Caco-2 (cell line): ENCODE data around the gene GARIN5A. TPM values are rescaled to one million over a fixed set of nuclear protein-coding genes. Genes with fewer than 3 reads are reported as not detected.

Source experiments
- BruUV-seq: library from RNA; stranded (reverse); fragments of 400-500 nt; replicated peaks from 2 replicates; lab custom pipeline; 2021; lab: Mats Ljungman, UMichigan
- CTCF ChIA-PET: fragments of 300-600 bp; sonication (Branson Sonifier 250); formaldehyde crosslinking; loops from one replicate; lab custom pipeline; 2022; ENCODE audit warnings: antibody characterized with exemption; lab: Charles Lee
- POLR2A ChIA-PET: fragments of 300-600 bp; sonication (Branson Sonifier 250); formaldehyde crosslinking; loops from one replicate; lab custom pipeline; 2022; ENCODE audit warnings: antibody characterized with exemption; lab: Charles Lee
- DNase-seq, 2 experiments: peaks; one replicate each; pipeline versions ENCODE4 v3.0.0 to v3.0.0-alpha.2; 2020 to 2022
- H3K27me3 ChIP-seq: replicated peaks from 2 replicates; pipeline ENCODE4 v1.6.0; 2011; ENCODE audit warnings: low read length; ENCODE audit not compliant: control insufficient read depth, insufficient read depth
- H3K36me3 ChIP-seq: 2 replicates; pipeline ENCODE4 v1.5.1; 2011; ENCODE audit warnings: low read length; ENCODE audit not compliant: control insufficient read depth, insufficient read depth
- H3K4me1 ChIP-seq: fragments of 250-450 bp; sonication (Bioruptor Pico); 2 replicates; pipeline ENCODE4 v1.5.1; 2020; ENCODE audit warnings: mild to moderate bottlenecking
- H3K4me3 ChIP-seq: 2 replicates; pipeline ENCODE4 v1.5.1; 2011; ENCODE audit warnings: low read depth, mild to moderate bottlenecking, control low read depth, low read length
- H3K9me3 ChIP-seq: fragments of 250-450 bp; sonication (Bioruptor Pico); 2 replicates; pipeline ENCODE4 v1.5.1; 2020; ENCODE audit warnings: mild to moderate bottlenecking, moderate library complexity
- H3K27ac Mint-ChIP-seq: one replicate; pipeline ENCODE4 v1.8.0; 2022; ENCODE audit warnings: mixed read lengths; ENCODE audit not compliant: unreplicated experiment
- H3K27me3 Mint-ChIP-seq: one replicate; pipeline ENCODE4 v1.8.0; 2022; ENCODE audit warnings: mixed read lengths; ENCODE audit not compliant: insufficient read depth, unreplicated experiment
- H3K36me3 Mint-ChIP-seq: one replicate; pipeline ENCODE4 v1.8.0; 2022; ENCODE audit warnings: mild to moderate bottlenecking, mixed read lengths; ENCODE audit not compliant: insufficient read depth, unreplicated experiment
- H3K4me1 Mint-ChIP-seq: one replicate; pipeline ENCODE4 v1.8.0; 2022; ENCODE audit warnings: low read depth, mixed read lengths; ENCODE audit not compliant: unreplicated experiment
- H3K4me3 Mint-ChIP-seq: one replicate; pipeline ENCODE4 v1.8.0; 2022; ENCODE audit warnings: mild to moderate bottlenecking, moderate library complexity, mixed read lengths; ENCODE audit not compliant: unreplicated experiment
- H3K9me3 Mint-ChIP-seq: one replicate; pipeline ENCODE4 v1.8.0; 2022; ENCODE audit warnings: mixed read lengths; ENCODE audit not compliant: unreplicated experiment
- CTCF ChIP-seq, 2 experiments: fragments of 200-600 bp in 1 of 2; IDR thresholded peaks; 1 replicate in 1 of 2; 2 replicates in 1 of 2; pipeline versions ENCODE4 v1.5.1 to v1.8.0; 2011 to 2022; ENCODE audit warnings: antibody characterized with exemption in 1 of 2, control low read depth in 1 of 2, inconsistent platforms in 1 of 2, low read depth in 1 of 2, low read length in 1 of 2, mild to moderate bottlenecking in 1 of 2, moderate library complexity in 1 of 2; ENCODE audit not compliant: insufficient read depth in 1 of 2, severe bottlenecking in 1 of 2, unreplicated experiment in 1 of 2
- intact Hi-C: fragments of 100-400 bp; cut with micrococcal nuclease; formaldehyde crosslinking; loops from one replicate; pipeline ENCODE4 v1.10.0; 2022; ENCODE audit not compliant: unreplicated experiment
- total RNA-seq: library from RNA; stranded (reverse); gene quantifications from 2 replicates; pipeline ENCODE4 v1.2.3, GENCODE V29; 2022

GARIN5A gene
- total RNA-seq, 1 experiment from 2014 or later, result 1.4 TPM

- DNase-seq, result no peak
- Histone ChIP-seq H3K36me3 (no peaks in the 10 kb centered on the region), H3K27me3 (no peaks in the 10 kb centered on the region), H3K9me3 (peaks cover 13% of the 10 kb centered on the region), H3K4me1 (no peaks in the 10 kb centered on the region), H3K4me3 (no peak overlapping the region)
- Mint-ChIP-seq H3K27ac (no peak overlapping the region), H3K4me3 (no peak overlapping the region), H3K9me3 (no peaks in the 10 kb centered on the region), H3K36me3 (peaks cover 12% of the 10 kb centered on the region), H3K27me3 (peaks cover 26% of the 10 kb centered on the region), H3K4me1 (peaks cover 10% of the 10 kb centered on the region)
- ChIA-PET CTCF (no interaction called here), POLR2A (no interaction called here)
- intact Hi-C loops, result no loop called here
- no TSS peak for BruUV-seq
- TF ChIP-seq CTCF (IDR thresholded peaks at IDR 0.05; ENCODE audit: insufficient read depth in 1 of 2, low read depth in 1 of 2, low read length in 1 of 2, severe bottlenecking in 1 of 2, unreplicated experiment in 1 of 2), result no peak
These were observed 11.9 kb upstream of the GARIN5A start for GRCh38 chr19:50488389-50489194.

- DNase-seq, result peak in 1 of 2 experiments; percentile 71
- CTCF ChIA-PET, result interaction anchor here (0.5 to 0.9 kb wide), 3 partner anchors 24 to 1359 kb away, joined by 3 to 5 read pairs (median 3); partner anchors contain the start of gene JOSD2
These were observed 10.3 kb upstream of the GARIN5A start for GRCh38 chr19:50486823-50487515.

More at GRCh38 chr19:50486823-50487515, 10.3 kb upstream of the GARIN5A start:
- POLR2A ChIA-PET, result no interaction called here
- H3K4me1 ChIP-seq, result no peaks in the 10 kb centered on the region
- no TSS peak for BruUV-seq
- no peak overlapping the region for H3K4me3 ChIP-seq
- H3K27me3 ChIP-seq, result no peaks in the 10 kb centered on the region
- peaks cover 21% of the 10 kb centered on the region for H3K27me3 Mint-ChIP-seq
- H3K27ac Mint-ChIP-seq, result no peak overlapping the region
- H3K4me3 Mint-ChIP-seq, result no peak overlapping the region
- no peaks in the 10 kb centered on the region for H3K36me3 ChIP-seq
- peaks cover 13% of the 10 kb centered on the region for H3K9me3 ChIP-seq
- H3K36me3 Mint-ChIP-seq, result peaks cover 12% of the 10 kb centered on the region
- TF ChIP-seq CTCF (IDR thresholded peaks at IDR 0.05; ENCODE audit: insufficient read depth in 1 of 2, low read depth in 1 of 2, low read length in 1 of 2, severe bottlenecking in 1 of 2, unreplicated experiment in 1 of 2), result peak; percentile 38 to 64
- intact Hi-C loops, result no loop called here
- peaks cover 8% of the 10 kb centered on the region for H3K4me1 Mint-ChIP-seq
- H3K9me3 Mint-ChIP-seq, result no peaks in the 10 kb centered on the region
